ENCODE measurements around the gene MCM3AP.

The MCM3AP gene

DNA sequence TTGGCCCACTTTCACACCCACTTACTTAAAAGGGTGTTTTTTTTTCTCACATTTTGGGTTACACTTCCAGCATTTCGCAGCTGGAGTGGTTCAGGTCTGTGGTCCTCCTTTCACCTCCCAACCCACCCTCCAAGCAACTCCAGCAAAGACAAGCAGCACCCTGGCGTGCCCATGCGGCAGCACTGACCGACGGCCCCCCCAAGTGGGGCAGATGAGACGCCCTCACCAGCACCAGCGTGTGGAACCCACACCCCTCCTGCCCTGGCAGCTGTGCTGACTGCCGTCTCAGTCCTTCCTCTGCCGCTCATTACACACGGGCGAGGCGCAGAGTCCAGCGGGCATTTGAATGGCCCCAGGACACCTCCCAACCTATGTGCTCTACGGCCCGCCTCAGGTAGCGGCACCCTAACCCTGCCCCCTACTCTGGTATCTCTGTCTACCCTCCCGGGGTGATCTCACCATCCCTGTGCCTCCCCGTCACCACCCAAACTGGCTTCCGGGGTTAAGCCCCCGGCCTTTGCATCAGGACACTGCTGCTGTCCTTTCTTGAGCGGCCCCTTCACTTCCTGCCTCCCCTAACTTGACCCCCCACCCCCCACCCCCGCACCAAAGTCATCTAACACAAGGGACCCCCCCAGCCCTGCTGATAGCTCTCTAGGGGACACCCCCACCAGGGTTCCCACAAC is 67.8 kb downstream of the MCM3AP start:
- no peak for DNase-seq (ENCODE audit: low read depth)

DNA sequence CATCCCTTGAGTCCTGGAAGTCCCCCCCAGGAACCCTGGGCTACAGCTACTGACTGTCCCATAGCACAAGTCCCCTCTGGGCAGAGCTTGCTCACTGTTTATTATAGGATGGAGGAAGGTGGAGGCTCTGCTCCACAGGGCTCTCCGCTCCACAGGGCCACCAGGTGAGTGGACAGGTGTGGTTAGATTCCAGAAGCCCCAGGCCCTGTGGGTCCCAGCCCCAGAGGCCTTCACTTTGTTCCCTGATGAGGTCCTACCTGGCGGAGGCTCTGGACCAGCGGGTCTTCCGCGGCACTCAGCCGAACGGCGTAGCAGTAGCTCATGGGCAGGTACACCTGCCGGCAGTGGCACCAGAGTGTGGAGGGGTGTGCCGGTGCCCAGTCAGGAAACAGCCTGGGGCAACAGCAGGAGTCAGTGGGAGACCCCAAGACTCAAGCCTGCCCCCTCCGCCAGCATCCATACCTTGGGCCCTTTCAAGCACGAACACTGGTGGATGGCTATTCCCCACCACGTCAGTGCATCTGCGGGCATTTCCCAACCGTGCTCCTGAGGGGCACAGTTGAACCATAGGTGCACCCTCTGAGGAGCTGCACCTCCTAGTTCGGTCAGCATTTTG is 69.2 kb downstream of the MCM3AP start:
- DNase-seq (ENCODE audit: low read depth): no peak

DNA sequence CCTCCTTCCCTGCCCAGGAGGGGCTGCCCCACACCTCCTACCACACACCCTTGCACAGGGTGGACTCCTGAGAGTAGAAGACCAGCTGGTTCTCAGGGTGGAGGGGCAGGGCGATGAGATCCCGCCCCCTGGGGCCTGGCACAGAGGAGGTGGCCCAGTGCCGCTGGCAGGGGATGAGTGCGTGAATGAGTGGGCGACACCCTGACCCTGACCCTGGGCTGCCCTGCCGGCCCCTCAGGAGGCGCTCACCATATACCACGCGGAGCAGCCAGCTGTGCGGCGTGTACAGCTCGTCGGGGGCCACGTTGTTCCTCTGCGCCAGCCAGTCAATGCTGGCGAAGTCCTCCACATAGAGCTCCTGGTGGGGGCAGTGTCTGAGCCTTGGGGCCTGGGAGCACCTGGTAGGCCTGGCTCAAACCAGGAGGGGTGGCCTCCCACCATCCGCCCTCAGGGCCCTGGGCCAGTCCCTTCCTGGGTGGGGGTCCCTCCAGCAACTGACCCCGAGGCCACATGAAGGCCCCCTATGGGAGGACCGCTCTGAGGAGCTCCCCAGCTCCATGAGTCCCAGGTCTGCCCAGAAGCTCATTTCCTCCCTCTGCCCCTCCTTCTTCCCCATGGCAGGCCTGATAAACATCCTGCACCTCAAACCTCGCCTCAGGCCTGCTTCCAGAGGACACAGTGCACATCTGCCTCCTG is 69.8 kb downstream of the MCM3AP start:
- no peak for DNase-seq (ENCODE audit: low read depth)

DNA sequence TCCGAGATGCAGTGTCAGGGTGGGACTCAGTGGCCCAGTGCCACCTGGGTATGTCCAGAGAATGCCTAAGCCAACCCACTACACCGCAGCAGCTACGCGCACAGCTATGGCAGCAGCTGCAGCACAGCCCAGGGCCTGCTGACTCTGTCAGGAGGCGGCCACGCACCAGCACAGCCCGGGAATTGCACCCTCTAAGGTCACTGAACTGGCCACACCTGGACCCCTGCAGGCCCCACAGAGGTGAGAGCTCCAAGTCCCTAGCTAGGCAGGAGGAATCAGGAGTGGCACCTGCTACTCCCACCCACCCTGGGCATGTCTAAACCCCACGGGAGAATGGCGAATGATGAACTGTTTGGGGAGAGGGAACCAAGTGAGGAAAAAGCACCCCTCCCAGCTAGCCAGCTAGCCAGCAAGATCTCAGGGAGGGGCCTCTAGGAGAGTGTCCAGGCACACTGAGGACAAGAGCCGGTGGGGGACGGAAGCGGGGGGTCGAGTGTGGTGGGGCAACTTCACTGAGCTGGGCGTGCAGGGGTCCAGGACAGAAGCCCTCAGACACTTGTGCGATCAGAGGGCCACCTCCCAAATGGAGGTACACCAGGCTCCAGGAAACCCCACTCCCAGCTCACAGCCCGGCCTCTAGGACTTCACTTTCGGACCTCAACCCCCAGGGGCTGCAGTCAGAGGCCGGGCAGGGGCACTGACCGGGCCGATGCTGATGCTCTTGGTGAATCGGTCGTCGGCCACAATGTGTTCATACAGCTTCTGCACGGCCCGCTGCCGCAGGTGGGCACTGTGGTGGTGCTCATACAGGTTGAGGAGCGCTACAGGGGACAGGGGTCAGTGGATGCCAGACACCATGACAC is 70.7 kb downstream of the MCM3AP start:
- no peak for DNase-seq (ENCODE audit: low read depth)

DNA sequence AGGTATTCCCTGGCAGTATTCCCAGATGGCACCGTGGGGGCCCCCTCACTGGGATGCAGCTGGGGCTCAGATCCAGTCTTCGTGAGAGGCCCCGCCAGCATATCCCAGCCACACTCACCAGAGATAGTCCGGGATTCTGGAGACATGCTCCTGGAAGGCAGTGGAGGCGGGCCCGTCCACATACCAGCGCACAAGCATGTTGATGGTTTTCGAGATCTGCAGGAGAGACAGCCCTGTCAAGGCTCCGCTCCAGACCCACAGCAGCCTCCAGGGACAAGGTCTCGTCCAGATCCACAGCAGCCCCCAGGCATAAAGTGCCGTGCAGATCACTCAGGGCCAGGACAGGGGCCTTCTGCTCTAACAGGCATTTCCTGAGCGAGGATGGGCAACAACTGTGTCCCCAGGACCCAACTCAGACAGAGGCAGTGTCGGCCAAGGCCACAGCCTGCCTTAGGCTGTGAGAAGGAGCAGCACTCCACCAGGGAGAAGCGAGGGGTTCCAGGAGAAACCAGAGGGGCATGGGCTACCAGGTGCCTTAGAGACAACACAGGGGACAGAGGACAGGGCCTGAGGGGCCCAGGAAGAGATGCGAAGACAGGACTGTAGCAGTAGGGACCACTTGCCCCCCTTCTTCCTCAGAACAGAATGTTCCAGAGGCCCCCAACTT is 71.7 kb downstream of the MCM3AP start:
- DNase-seq (ENCODE audit: low read depth): no peak

DNA sequence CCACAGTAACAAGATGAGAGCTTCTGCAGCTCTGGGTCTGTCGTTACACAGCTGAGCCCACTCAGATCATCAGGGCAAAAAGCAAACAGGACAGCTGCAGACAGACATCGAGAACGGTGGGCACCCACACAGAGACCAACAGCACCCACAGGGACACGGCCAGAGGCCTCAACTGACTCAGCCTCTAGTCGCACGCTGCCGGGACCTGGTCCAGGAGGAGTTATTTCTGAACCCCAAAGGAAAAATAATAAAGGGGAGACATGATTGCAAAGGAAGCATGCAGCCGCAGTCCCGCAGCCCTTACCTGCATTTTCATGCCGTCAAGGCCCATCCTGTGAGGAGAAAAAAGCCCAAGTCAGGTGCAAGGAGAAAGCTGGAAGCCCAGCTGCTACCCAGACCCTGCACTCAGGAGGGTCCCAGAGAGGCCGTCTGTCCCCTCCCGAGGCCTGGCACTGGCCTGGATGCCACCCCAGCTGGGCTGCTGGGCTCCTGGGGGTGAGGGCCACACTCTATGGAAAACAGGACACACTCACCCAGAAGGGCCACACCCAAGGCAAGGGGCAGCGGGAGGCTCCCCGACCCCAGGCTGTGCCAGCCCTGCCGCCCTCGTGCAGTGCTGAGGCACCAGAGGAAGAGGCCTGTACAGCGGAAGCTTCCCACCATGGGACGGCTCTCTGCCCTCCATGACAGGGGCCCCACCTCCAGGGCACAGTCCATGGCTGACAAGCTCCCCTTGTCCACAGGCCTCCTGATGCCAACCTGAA is 72.5 kb downstream of the MCM3AP start:
- no peak for DNase-seq (ENCODE audit: low read depth)

DNA sequence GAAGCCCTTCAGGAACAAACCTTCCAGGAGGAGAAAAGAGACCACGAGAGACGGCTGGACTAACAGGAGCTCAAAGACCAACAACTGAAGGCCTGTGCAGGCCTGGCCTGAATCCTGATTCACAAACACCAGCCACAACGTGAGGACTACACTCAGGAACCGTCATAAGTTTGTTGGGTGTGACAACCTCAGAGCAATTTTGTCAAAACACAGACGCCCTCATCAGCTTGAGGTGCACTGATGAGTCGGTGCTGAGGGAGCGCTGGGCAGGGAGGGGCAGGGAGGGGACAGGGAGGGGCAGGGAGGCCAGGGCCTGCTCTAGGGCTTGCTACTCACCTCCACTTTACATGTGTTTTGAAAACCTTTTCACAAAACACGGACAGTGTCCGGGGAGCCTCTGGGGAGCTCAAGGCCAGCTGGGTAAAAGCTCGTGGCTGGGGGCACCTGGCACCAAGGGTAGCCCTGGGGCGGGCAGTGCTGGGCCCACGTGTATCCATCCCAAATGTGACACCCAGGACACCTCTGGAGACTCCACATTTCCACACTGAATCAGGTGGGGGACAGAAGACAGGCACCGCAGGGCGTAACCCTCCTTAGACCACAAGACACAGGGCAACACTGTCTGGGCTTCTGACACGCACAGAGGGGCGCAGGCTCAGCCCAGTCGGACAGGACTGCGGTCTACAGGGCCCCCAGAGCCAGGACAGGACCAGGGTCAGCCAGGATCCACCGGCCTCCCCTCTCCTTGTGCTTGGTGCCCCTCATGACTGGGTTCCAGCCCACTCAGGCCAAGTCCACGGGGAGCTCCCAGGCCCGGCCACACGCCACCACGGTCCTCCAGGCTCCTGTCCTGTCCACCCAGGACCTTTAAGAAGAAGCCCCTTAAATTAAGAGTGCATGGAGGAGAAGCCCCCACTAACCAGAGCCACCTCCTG is 73.4 kb downstream of the MCM3AP start:
- DNase-seq (ENCODE audit: low read depth): no peak

DNA sequence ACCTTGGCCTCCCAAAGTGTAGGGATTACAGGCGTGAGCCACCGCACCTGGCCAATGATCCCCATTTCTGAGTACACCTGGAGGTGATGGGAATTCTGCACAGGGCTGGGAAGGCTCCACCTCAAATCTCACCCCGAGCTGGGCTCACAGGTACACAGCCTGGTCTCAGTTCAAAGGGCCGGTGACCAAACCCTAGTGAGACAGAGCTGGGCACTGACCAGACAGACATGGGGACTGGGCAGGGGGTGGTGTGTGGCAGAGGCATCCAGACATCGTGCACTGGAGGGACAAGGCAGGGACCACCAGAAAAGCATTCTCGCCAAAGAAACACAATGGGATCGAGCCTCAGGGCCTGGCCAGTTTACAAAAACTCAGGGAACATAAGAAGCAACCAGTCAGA is 74.0 kb downstream of the MCM3AP start:
- DNase-seq (ENCODE audit: low read depth): no peak

DNA sequence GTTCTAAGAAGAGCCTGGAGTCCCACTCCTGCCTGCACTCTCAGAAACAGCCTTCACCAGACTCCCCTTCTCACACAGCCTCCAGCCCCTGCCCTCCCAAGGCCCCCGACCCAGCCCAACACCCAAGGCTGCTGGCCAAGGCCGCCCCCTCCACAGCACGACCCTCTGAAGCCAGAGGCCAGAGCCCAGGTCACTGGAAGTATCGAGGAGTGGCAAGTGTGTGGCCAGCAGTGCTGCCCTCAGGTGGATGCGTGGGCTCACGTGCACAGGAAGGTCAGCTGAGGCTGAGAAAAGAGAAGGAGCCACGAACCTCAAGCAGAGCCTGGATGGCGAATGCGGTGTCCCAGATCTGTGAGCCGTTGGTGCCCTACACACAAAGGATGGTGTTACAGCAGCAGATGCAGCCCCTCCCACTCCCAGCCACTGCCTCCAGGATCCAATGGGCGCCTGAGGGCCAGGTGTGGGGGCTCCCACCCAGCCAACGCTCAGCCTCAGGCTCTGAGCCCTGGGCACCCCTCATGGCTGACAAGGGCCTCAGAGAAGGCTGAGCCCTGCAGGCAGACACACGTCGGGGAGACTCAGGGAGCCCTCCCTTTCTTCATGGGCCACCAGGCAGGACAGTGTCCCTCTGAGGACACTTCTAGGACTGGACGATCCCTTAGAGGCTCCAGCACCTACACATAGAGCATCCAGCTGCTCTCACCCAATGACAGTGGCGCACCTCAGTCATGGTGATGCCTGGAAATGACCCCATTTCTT is 74.9 kb downstream of the MCM3AP start:
- DNase-seq (ENCODE audit: low read depth): no peak

DNA sequence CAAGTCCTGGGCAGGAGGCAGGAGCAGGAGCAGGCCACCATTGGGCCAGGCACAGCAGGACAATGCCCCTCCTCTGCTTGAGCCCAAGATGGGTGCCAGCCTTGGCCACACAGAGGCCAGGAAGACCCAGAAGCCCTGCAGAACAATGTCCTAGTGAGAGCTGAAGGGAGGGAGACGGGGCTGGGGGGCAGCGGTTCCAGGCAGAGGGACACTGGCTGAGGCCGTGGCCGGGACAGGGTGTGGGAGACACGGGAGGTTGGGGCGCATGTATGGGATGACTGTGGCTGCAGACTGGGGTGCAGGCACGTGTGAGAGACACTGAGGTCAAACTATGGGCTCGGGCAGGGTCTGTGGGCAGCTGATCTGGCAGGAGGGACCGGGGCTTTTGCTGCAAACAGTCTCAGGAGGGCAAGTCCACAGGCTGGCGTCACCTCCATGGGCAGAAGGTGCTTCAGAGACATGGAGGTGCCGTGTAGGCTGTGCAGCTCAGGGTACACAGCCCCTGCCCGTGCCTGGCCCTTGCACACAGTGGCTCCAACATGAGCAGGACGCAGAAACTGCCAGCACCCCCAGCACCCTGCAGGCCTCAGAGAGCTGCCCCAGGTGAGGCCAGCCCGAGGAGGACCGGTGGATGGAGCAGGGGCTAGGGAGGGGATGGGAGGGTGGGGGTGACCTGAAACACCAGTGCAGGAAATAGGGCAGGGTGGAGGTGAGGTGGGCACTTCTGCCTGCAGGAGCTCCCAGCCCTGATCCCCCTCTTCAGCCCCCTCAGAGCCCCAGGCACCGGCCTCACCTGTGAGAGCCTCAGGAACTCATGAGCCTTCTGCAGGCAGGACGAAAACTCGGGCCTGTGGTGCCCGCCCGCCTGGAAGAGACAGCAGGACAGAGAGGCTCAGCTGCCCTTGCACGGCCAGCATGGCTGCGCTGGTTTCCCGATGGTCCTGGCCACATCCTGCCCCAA is 76.4 kb downstream of the MCM3AP start:
- no peak for DNase-seq (ENCODE audit: low read depth)

DNA sequence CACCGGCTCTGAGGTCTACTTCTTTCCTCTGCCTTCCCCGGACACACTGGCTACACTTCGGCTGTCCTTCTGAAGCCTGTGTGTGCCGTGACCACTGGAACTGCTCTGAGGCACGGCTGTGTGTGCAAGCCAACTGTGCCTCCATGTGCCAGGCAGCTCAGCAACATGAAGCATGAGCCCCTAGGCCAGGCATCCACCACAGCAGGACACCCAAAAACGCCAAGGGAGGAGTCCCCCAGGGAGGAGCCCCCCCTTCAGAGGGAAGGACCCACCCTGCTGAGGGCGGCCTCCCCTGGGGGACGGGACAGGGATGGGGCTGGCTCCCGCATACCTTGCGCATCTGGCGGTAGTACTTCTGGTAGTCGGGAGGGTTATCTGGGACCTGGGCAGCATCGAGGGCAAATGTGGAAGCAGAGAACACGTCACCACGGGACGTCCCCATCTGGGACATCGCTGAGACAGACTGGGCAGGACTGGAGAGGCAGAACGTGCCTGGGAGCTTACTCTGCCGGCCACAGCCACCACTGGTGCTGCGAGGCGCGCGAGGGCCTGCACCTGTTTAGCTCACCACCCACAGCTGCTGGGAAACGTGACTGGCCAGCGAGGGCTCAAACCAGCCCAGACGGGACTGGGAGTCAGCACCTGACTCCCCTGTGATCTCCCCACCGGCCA is 77.4 kb downstream of the MCM3AP start:
- no peak for DNase-seq (ENCODE audit: low read depth)

DNA sequence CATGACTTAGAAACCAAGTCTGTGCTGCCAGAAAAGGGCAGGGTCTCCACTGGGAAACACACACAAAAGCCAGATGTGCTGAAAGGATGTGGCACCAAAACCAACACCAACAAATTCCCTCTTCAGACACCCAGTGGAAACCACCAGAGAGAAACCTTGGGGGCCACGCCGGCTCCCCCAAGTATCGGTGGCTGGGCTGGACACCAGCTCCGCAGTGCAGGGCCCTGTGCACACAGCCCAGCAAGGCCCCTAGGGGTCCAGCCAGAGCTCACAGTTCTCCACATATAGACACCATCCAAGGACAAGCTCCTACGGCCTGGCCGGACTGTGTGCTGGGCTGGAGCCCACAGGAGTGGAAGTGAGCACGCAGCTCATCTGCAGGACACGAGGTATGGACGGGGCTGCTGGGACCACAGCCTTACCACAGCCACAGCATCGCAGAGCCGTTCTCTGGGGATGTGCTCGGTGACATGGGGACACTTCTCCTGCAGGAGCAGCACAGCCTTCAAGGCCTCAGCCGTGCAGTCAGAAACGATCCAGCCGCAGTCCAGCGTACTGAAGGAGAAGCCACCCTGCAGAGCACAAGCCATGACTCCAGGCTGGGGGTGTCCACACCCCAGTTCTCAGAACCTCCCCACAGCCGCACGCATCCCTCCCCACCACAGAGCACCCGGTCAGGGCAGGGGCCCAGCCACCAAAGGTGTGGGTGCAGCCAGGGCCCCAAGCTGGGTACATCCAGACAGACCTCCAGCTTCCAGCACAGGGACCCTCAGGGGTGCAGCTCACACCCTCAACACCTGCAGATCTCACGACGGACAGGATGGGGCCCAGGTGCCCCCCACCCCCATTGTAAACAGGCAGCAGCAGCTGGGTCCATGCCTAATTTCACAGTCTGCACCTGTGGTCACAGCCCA is 78.1 kb downstream of the MCM3AP start:
- DNase-seq (ENCODE audit: low read depth): no peak

DNA sequence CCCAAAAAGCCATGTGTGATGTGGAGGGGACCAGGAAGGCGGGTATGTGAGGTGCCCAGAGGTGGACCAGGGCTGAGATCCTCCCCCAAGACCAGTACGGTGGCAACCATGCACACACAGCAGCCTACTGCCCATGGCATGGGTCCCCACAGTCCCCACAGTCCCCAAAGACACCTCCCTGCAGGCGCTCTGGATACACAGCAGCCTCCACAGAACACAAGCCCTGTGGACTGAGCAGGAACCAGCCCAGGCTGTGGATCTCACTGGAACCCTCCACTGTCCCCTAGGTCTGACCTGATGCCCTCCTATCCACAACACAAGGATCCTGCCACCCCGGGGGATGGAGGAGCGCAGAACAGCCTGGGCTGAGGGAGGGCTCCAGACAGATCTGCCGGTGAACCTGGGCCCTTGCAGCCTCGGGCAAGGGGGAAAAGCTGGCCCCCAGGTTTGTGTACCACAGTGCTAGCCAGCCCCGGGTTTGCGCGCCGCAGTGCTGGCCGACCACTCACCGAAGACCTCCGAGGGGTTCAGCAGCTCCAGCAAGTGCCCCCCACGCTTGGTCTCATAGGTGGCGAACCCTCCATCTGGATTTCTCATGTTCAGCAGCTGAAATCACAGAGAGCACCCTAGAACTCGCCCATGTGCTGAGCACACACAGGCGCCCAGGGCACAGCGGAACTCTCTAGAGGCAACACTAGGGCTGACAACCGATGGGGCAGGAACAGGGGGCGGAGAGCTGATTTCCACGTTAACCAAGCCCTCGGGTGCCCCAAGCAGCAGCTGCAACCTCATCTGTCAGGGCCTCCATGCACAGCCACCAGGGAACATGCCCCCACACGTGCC is 79.0 kb downstream of the MCM3AP start:
- no peak for DNase-seq (ENCODE audit: low read depth)

DNA sequence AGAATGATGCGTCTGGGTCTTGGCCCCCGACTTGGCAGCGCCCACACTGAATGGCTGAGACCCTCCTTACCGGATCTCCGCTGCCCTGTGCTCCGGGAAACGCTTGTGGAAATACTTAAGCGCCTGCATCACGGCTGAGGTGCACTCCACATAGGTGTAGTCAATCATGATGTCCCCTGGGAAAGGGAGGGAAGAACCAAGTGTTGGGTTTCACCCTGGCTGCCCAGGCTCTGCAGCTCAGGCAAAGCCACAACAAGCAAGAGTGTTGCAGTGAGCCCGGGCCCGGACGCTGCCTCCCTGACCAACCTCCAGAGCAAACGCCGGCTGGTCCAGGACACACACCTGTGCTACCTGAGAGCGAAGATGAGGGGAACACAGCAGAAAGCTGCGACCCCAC is 79.6 kb downstream of the MCM3AP start:
- DNase-seq (ENCODE audit: low read depth): no peak

DNA sequence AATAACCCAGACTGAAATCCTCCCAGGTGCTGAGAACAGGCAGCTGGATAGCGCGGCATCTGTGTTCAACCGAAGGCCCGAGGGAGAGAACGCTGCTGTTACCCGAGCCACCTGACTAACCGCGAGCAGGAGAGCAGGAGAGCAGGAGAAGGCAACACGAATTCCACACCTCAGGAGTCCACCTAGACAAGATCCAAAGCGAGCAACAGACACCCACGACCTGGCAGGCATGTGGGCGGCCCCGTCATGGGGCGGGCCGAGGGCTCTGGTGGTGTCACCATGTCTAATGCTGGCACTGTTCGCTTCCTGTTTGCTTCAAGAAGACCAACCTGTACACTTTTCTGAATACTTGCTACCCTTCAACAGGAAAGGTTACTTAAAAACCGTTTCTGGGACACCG is 80.2 kb downstream of the MCM3AP start:
- no peak for DNase-seq (ENCODE audit: low read depth)

DNA sequence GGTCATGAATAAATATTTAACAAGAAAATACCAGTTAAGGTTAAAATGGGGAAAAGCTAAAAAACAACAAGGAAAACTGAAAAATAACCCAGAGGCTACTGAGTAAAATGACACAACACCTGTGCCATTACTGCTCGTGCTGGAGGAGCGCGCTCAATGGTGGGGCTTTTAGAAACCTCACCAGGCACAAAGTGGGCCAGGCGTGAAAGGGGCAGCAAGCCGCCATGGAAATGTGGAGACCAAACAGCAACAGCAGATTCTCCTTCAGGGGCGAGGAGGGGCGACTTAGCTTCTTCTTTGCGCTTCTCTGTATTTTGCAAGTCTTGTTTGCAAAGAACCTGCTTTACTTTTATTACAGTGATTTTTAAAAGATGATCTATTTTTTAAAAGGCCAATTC is 82.2 kb downstream of the MCM3AP start:
- no peak for DNase-seq (ENCODE audit: low read depth)

Data from stimulated activated CD8-positive, alpha-beta memory T cell treated with anti-CD3 and anti-CD28 coated beads, Interleukin-15, amount 100 ng/mL, for 1 hour (primary cell).